Measurements from ENCODE around the gene ST8SIA6. TPM values are rescaled to one million over a fixed set of nuclear protein-coding genes. Genes with fewer than 3 reads are reported as not detected.
A peak's percentile ranks its signal among the peaks of the same experiment; 100 is the strongest.

Gene ST8SIA6
- total and polyA plus RNA-seq, 2 of the 8 experiments (the other 6 are each of a cell fraction or from before 2014, with no cell fraction given), result 0.70 to 1.1 TPM

GRCh38 chr10:17454161-17455014 lies at the start of gene ST8SIA6 (continued):
- 0 out of 2 replicates have a peak, but pooled peaks have one; percentile 19 for TF ChIP-seq SUZ12 (IDR thresholded peaks at IDR 0.05; ENCODE audit: low read length)
- no peak for TF ChIP-seq SIRT6 (IDR thresholded peaks at IDR 0.05; ENCODE audit: low read length)
- no peak for TF ChIP-seq CBX5 (IDR thresholded peaks at IDR 0.05; ENCODE audit: low read depth, low read length)
- peak; percentile 5 for TF ChIP-seq ASH2L (IDR thresholded peaks at IDR 0.05; ENCODE audit: low read length)
- peak; percentile 12 for TF ChIP-seq KDM4A (IDR thresholded peaks at IDR 0.05; ENCODE audit: low read depth, low read length, severe bottlenecking)
- TF ChIP-seq YY1 (IDR thresholded peaks at IDR 0.05; ENCODE audit: low read depth, low read length), result no peak
- peak; percentile 23; the same call in 1 of the 2 replicates for TF ChIP-seq TBP (IDR thresholded peaks at IDR 0.05; ENCODE audit: low read depth, low read length)
- TF ChIP-seq E2F6 (IDR thresholded peaks at IDR 0.05), result 0 out of 2 replicates have a peak, but pooled peaks have one; percentile 20

Data from H1 (cell line).